HL-60/S4 treated with phorbol 12-myristate 13-acetate at 8.2 ng/mL for 4 days and 3 days (cell line): Measurements from ENCODE around the gene ARL8A.

Experiments
- in situ Hi-C: fragments of 300-500 bp; cut with MboI; formaldehyde crosslinking; loops from 2 replicates; pipeline ENCODE4 v1.15.0; 2022; ENCODE audit warnings: low sequenced_read_pairs

Gene ARL8A

GRCh38 chr1:202086579-202087350 is 57.8 kb downstream of the ARL8A start:
- in situ Hi-C loops = no loop called here

DNA sequence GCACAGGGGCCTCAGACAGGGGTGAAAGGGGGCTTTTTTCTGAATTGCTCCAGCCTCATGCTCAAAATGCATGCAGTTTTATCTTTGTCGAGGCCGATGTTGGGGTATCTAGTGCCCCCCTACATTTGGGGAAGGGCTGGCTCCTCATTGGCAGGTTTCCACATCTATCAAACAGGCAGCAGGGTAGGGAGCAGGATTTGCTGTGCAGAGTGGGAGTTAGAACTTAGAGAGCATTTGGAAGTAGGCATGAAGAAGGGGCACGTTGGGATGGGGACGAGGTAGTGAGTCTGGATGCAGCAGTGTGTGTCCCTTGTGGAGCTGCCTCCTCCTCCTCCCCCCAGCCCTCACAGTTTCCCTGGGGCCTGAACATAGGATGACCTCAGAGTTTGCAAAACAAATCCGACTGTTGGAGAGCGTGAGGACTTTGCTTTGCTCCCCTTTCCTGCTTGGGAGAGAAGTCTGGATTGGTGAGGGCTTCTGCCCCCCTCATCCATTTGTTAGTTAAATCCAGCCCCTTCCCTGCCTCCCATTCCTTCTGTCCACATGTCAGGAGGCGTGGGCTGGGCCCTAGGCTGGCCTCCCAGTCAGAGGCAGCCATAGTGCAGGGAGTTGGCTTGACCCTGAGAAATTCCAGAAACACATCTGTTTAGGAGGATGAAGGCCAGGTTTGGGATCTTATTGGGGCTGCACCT is 58.7 kb downstream of the ARL8A start:
- in situ Hi-C loops = no loop called here

GRCh38 chr1:202084791-202085681 is 59.5 kb downstream of the ARL8A start:
- in situ Hi-C loops = no loop called here
